Measurements from ENCODE around the gene R3HDM2.

R3HDM2 gene

DNA sequence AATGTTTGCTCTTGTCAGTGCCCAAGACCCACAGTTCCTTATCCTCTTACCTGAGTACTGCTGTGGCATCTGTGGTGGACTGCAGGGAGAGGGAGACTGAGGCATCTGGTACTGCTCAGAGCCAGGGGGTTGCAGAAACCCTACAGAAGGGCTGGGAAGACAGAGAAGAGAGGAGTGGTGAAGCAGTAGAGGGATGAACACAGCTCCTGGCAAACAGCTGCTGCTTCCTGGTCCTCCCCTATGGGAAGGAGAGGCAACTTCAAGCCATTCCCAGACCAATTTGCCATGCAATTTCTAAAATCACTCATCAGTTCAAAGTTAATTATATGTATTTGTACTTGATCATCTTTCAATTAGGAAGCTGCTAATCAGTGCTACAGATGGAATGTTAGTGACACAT lies 164.2 kb downstream of the R3HDM2 start:
- no peak for DNase-seq (ENCODE audit: low spot score)

DNA sequence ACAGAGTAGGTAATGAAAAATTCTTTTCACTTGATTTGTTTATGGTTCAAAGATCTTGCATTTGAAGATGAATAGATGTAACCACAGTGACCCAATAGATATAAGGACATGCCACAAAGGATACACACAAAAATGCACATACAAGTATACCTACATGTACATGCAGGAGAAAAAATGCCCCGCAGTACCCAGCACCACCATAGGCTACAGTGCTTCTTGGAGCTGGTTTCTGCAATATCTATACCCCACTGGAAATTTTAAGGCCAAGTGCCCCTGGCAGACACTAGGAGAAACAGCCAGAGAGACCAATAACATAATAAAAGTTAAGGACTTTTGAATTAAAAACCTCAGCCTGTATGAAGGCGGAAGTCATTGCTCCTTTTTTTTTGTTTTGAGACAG lies 167.7 kb downstream of the R3HDM2 start:
- DNase-seq (ENCODE audit: low spot score): no peak

DNA sequence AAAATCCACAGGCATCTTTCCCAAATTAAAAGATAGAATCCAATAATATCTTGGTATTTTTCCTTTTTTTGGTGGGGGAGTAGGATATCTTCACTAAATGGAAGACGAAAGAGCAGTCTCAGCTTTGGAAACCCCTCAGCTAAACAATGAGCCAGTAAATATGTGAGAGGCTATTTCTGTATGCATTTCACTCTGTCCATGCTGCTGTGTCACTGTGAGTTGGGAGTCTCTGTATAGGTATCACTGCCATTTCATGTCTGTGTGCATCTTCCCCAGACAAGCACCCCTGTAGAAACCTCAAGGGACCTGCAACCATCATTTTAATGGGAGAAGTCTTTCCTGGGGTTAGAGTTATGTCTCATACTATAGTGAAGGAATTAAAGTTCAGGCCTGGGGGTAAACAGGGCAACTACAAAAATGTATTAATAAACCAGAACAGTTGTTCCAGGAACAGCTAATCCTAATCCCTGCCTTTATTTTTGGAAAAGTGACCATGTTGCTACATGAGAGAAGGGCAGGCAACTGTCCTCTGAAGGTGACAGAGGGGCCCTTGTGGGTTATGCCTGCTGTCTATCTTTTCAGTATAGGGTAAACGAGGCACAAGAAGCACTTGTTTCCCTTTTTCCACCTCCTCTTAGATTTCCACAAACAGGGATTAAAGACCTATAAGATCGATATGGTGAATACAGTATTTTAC lies 168.6 kb downstream of the R3HDM2 start:
- no peak for DNase-seq (ENCODE audit: low spot score)

DNA sequence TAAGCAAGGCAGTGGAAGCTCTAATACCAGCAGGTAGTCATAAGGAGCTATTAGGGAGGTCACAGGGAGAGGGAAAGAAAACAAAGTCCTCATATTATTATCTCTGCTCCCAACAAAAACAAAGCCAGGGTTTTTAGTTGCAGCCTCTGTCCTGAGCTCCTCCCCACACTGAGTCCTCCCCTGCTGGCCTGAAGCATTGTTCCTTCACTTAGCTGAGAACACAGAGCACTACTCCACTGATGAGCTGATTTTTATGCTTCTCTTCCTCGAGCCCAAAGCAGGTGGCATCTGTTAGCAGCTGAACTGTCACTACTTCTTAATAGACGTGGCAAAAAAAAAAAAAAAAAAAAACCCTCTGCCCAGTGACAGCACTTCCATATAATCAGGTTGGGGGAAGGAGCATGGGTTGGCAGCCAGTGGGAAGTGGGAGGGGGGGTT lies 169.4 kb downstream of the R3HDM2 start:
- no peak for DNase-seq (ENCODE audit: low spot score)

DNA sequence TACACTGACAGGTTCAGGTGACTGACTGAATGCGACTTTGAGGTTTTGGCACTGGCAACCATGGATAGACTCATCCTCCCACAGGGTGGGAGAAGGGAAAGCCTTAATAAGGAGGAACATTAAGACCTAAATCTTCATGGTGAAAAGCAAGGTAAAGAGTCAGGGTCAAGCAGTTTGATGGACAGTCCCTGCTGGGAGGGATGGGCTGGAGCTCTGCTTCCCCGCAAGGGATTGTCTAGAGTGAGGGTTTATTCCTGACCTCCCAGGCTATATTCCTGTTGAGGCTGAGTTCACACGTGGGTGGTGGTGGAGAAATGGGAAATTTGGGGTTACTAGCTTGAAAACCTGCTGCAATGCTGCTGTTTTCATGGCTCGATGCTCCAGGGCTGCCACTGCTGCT lies 170.5 kb downstream of the R3HDM2 start:
- no peak for DNase-seq (ENCODE audit: low spot score)

DNA sequence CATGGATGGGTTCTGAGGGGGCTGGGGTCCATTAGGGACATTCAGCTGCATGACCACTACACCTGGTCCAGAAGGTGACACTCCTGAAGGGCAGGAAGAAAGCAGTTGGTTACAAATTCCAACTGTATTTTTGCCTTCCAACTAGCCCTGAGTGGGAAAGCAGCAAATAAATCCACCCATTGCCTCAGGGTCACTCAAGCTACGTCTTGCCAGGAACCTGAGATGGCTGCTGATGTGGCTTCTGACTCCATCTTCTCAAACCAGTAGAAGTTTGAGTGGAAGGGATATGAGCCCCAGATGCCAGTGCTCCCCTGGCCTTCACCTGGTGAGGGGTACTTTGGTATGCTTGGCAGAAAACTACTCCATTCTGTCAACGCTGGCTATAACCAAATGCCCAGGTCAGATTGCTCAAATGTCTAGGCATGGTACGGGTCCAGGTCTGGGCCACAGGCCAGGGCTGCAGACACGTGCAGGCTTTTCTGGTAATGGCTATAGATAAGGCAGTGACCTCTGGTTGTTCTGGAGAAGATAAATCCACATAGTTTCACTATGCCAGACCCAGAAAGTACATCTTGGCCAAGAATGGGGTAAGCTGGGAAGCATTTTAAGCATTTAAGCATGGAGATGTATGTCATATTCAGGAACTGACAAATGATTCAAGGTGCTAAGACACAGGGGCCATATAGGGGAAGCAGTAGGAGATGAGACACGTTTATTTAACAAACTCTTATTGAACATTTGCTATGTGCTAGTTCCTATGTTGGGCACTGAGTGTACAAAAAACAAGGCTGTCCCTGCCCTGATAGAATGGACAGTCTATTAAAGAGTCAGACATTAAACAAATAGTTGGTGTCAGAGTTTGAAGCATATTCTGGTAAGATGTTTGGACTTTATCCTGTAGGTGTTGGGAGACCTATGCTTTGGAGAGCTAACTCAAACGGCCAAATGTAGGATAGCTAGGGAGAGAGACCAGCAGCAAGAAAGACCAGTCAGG lies 171.6 kb downstream of the R3HDM2 start:
- DNase-seq (ENCODE audit: low spot score): no peak

DNA sequence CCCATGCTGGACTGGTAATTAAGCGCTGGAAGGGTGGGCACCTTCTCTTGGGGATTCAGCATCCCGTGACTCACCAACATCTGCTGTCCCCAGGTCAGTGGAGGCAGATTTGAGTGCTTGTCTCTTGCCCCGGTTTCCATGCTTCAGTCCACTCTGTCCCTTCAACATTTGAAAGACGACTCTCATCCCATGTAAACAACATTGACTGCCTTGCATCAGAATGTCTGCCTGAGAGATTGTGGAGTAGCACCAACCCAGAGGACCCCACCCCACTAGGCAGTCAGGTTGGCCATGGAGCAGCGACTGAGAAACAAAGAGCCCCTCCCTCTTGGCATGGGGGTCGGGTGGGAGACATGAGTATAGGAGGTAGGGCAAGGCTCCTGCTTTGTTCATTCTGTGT lies 174.9 kb downstream of the R3HDM2 start:
- DNase-seq (ENCODE audit: low spot score): no peak

DNA sequence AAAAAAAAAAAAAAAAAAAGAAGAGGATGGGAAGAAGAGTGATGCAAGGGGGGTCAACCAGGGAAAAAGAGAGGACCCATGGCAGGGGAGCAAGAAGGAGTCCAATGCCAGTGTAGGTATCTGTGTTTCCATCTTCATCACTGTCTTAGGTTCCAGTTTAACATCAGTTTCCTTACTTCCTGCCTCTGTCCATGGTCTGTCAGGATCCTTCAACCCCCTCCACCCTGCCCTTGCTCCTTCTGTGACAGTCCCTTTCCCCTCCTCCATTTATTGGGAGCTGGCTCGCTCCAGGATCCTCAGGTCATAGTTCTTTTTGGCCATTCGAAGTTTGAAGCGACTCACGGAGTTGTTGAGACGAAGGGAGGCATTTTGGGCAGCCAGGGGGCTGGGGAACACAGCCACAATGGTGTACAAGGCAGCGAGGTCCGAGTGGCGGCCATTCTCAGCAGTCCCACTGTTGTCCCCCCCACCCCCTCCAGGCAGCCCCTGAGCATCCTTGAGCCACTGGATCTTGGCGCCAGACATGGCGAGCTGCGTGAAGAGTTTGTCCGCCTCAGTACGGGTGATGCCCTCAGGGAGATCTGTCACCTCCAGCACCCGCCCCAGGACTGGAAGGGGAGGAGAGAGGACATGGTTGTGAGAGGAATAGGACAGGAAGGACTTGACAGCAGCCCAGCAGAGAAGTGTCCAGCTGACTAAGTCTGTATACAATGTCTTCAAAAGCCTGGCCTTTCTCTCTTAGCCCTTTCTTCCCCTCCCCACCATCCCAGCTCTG lies 176.2 kb downstream of the R3HDM2 start:
- no peak for DNase-seq (ENCODE audit: low spot score)

DNA sequence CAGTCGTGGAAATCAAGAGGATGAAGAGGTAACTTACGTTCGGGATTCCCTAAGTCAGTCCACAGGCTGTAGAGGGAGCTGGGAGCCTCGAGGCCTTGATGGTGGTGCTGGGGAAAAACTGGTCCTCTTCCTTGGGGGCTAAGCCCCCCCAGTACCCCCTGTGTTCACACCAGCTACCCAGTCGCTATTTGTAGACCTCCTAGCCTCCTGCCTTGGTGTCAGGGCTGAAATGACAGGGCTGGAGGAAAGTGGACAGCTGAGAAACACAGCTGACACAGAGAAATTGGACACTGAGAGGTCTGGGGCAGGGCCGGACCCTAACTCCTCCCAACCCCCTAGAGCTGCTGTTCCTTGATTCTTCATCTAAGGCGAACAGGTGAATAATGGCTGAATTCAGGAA lies 179.9 kb downstream of the R3HDM2 start, which contains the start of gene STAC3:
Gene STAC3, minus strand, starts transcription at position 232 of the 400 bp plus-strand sequence. CDS start 1,551 bp downstream, outside the sequence.
- DNase-seq (ENCODE audit: low spot score): no peak

DNA sequence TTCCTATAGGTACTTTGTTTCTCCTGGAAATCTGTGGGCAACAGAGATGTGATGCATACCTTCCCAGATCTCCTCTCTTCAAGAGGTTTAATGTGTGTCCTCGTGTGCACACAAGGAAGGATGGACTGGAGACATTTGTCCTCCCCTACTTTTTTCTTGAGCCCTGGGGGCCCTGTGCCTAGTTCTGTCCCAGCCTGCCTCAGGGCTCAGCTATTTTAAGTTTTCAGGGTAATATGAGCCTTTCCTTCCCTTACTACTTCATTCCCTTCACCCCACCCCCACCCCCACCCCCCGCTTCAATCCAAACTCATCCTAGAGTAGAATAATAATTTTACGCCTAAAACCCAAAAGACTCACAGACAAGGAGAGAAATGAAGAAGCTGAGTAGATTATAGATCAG lies 180.3 kb downstream of the R3HDM2 start:
- DNase-seq (ENCODE audit: low spot score): no peak

DNA sequence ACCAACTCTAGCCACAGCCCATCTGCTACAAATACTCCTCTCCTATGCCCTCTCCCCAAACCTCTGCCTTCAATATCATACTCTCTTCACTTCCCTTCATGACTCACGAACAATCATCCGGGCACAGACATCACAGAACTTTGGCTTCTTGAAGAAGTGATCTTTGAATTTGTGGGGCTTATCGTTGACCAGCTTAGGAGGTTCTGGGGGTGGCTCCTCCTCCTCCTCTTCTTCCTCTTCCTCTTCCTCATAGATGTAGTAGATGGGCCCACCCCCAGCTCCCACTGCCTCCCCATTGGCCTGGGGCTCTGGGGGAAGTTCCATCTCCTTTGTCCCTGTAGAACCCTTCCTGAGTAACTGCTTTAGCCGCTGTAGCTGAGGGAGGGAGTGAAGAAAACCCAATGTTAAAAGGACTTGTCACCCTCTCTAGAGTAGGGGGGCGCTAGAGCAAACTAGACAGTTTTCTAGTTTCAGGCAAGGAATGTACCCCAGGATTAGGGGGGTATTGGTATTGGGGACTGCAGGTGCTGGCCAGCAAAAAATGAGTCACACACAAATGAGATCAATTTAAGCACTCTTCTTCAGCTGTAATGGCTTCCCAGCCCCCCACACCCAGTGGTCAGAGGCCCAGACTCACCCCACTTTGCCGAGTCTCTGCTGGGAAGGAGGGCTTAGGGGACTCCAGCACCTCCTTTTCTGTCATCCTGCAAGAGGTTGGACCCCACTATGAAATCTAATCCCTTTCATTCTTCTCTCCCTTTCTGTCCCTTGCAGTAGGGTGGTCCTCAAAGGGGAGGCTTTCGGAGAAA lies 181.7 kb downstream of the R3HDM2 start:
- no peak for DNase-seq (ENCODE audit: low spot score)

DNA sequence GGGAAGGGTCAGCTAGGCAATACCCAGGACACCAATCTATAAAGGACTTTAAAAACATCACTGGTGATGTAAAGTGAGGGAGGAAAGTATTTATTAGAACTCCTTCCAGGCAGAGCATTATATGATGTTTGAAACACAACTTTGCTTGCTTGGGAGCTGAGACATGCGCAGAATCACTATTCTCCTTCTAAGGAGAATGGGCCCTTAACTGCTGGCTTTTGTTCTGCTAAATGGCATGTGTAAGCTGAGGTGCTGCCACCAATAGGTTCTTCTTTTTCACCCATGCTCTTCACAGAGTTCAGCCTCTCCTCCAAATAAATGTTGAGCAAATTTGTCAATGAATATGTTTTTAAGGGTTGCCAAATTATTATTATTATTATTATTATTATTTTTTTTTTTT lies 183.8 kb downstream of the R3HDM2 start:
- no peak for DNase-seq (ENCODE audit: low spot score)

DNA sequence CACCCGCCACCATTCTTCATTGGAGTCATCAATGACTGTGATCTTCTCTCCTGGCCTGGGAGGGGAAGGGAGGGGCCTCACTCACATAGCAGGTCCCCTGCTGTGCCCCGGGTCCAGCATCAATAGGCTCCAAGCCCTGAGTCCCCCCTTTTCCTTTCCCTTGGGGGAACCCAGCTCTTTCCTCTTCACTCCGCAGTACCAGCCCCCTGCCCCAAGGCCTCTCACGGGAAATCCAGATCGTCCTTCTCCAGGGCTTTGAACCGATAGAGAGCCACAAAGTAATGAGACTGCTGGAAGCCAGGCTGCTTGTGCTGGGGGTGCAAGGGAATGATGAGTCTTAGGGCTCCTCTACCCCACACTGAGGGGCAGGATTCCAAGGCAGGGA lies 186.5 kb downstream of the R3HDM2 start:
- no peak for DNase-seq (ENCODE audit: low spot score)

DNA sequence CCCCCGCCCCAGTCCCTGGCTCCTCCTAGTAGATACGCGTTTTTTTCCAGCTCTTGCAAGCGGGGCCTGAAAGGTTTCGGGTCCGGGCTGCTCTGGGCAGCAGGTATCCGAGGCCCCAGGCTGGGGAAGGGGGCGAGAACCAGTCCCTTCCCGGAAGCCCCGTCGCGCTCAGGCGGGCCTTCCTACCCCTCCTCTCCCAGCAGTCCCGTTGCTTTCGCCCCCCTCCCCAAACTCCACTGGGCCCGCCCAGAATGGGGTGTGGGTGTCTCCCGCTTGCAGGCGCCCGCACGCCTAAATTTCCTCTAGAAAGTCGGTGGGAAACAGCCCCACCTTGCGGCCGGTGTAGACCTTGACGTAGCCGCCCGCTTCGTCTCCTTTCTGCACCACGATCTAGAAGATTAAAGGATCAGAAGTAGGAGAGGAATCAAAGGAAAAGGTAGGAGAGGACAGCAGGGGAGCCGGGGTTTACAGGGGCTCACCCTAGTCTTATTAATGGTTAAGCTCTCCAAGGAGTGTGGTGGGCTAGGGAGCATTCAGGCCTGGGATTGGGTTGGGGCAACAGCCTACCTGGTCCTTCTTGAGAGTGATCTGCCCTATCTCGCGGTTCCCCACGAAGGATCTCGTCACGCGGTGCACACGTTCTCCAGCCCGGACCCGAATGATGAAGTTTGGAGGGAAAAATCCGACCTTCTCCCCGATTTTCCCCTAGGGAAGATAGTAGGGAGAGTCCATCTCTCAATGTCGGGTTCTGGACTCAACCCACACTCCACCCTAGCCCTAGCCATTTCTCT lies 187.1 kb downstream of the R3HDM2 start:
- peak; percentile 96 for DNase-seq (ENCODE audit: low spot score)

DNA sequence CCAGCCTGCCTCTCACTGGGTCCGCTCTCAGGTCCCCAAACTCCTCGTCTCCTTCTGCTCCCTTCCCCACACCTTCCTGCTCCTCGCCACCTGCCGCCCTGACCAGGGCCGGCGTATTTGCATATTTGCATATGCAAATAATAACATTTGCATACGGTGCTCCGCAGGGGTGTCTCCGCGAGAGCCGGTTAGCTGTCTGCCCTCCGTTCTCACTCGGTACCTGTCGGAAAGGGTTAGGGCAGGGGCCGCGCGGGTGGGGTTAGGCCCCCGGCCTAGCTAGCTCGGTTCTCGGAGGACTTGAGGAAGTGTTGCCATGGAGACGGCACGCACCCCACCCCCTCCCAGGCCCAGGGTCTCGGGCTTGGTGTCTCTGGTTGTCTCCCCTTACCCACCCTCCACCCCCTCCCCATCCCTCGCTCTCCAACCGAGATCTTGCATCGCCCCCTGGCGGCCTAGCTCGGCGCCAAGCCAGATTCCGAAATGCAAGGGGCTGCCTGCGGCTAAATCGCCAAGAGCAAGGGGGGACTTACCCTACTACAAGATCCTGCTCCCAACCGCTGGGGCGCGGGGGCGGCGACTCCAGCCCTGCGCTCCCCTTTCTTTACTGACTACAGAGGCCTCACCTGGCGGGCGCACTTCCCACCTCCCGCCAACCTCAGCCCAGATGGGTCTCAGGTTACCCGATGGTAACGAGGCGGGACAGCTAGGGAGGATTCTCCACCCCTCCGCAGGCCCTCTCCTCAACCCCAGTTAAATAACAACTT lies 188.0 kb downstream of the R3HDM2 start:
- peak; percentile 97 for DNase-seq (ENCODE audit: low spot score)

DNA sequence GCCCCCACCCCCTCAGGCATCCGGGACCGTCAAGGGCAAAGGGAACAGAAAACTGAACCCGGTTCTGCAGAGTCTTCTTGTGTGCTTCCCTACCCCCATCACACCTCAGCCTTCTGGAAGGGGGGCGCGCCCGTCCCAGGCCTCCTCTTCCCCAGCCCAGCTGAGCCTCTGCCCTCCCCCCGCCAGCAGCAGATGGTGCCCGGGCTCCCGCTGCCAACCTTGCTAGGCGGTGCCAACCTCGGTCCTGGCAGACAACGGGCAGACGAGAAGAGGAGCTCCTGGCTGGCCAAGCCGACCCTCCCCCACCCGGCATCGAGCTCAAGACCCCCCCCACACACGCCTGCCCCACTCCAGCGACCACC lies 188.5 kb downstream of the R3HDM2 start:
- no peak for DNase-seq (ENCODE audit: low spot score)

DNA sequence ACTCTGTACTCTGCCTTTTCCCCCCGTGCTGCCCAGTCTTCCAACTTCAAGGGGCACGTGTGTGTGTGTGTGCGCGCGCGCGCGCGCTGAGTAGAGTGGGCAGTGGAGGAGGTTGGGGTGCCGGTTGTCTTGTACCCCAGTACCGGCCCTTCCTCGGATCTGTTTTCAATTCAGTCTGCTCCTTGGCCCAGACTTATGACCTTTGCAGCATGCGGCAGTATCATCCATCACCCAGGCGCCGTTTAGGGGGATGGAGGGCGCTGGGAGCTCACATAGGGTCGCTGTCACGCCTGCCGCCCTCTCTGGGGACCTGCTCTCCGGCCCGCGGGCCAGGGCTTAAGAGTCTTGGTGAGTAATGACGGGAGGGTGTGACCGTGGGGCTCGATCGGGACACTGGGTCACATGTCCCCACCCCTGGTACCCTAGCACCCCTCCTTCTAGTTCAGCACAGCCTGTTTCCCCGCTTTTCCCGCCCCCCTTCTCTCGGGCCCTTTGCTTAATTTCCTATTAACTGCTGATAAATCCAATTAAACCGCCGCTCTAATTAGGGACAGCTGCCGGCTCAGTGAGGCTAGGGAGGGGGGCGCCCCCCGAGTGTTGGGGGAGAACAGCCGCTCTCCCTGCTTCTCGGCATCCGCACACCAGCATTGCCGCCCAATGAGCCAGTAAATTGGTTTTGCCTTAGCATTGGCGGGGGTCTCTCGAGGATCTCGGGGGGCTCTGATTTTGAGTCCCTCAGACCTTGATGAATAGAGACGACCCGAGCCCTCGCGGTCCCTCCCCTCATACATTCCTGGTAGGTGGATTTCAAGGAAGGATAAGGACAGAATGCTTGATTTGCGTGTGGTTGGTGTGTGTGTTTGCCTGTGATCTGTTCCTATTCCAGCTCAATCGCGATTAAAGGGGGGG lies 189.2 kb downstream of the R3HDM2 start:
- DNase-seq (ENCODE audit: low spot score): peak; percentile 64

DNA sequence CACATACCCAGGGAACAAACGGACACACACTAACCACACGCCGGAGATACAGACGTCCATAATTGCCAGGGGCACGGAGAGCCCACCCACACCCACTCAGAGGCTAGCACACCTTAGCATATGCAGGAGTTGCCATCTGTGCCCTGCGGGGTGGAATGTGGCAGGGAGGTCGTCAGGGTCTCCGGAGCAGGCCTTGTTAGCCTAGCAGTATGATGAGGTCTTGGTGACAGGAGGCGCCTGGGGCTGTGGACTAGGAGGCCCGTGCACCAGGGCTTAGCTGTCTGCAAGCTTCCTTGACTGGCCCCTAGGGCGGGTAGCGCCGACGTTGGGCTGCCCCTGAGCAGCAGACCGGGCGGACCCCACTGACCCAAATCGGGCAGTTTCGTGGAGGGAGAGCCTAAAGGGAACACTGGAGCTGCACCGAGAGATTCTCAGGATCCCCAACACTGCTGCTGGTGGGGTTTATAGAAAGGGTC lies 189.9 kb downstream of the R3HDM2 start:
- DNase-seq (ENCODE audit: low spot score): peak; percentile 83
